GM19023 (cell line): ENCODE results near the gene LITAF.
A peak's percentile ranks its signal among the peaks of the same experiment; 100 is the strongest.
"Not testable (repeated sequence)": the region's sequence is repeated elsewhere in the genome, so short reads cannot be mapped to it uniquely, and the experiment has no call there.

Experiments used
- ATAC-seq: cut with Tn5 transposase; IDR thresholded peaks from one replicate; pipeline ENCODE4 v1.9.1; 2021; ENCODE audit warnings: mild to moderate bottlenecking, moderate library complexity; ENCODE audit not compliant: unreplicated experiment

Gene LITAF

GRCh38 chr16:11576427-11577289, 10.1 kb downstream of the LITAF start:
- peak; percentile 48 for ATAC-seq

- ATAC-seq: no peak
Measured at GRCh38 chr16:11575223-11575589, 11.5 kb downstream of the LITAF start.

- ATAC-seq: no peak
Measured at GRCh38 chr16:11572301-11572995, 14.3 kb downstream of the LITAF start.

- no peak for ATAC-seq
Measured at GRCh38 chr16:11571549-11571948, 15.2 kb downstream of the LITAF start.

GRCh38 chr16:11570806-11571205, 15.9 kb downstream of the LITAF start:
- ATAC-seq: no peak

- no peak for ATAC-seq
Measured at GRCh38 chr16:11570258-11570657, 16.5 kb downstream of the LITAF start.

- ATAC-seq: no peak
Measured at GRCh38 chr16:11566398-11566797, 20.3 kb downstream of the LITAF start.

- ATAC-seq: no peak
Measured at GRCh38 chr16:11565665-11566064, 21.1 kb downstream of the LITAF start.

GRCh38 chr16:11564046-11564926, 22.4 kb downstream of the LITAF start:
- ATAC-seq: no peak

GRCh38 chr16:11563493-11564040, 23.2 kb downstream of the LITAF start:
- ATAC-seq: no peak

- no peak for ATAC-seq
Measured at GRCh38 chr16:11562941-11563340, 23.8 kb downstream of the LITAF start.

- ATAC-seq: no peak
Measured at GRCh38 chr16:11562411-11562810, 24.3 kb downstream of the LITAF start.

GRCh38 chr16:11561856-11562255, 24.9 kb downstream of the LITAF start:
- ATAC-seq: no peak

- ATAC-seq: no peak
Measured at GRCh38 chr16:11561454-11561805, 25.3 kb downstream of the LITAF start.

- no peak for ATAC-seq
Measured at GRCh38 chr16:11560701-11561453, 25.8 kb downstream of the LITAF start.

- not testable (repeated sequence) for ATAC-seq
Measured at GRCh38 chr16:11558308-11558823, 28.4 kb downstream of the LITAF start.

GRCh38 chr16:11557801-11558200, 28.9 kb downstream of the LITAF start:
- ATAC-seq: no peak

- no peak for ATAC-seq
Measured at GRCh38 chr16:11556945-11557720, 29.6 kb downstream of the LITAF start.

GRCh38 chr16:11556214-11556819, 30.4 kb downstream of the LITAF start:
- no peak for ATAC-seq
